LNCaP clone FGC (cell line): ENCODE data around the gene NDUFS3.

Experiments used
- DNase-seq: peaks from one replicate; pipeline ENCODE4 v3.0.0-alpha.2; 2011; ENCODE audit warnings: low read depth
- H3K4me3 ChIP-seq: 2 replicates; pipeline ENCODE4 v1.5.1; 2011; ENCODE audit warnings: mild to moderate bottlenecking, low read depth, low read length, control low read depth
- TF ChIP-seq, protein P1 (sequence below): IDR thresholded peaks from 2 replicates; pipeline ENCODE4 v1.5.1; 2012; ENCODE audit warnings: mild to moderate bottlenecking; ENCODE audit not compliant: control insufficient read depth, insufficient read depth; ENCODE audit errors: extremely low read depth

NDUFS3 gene

DNA sequence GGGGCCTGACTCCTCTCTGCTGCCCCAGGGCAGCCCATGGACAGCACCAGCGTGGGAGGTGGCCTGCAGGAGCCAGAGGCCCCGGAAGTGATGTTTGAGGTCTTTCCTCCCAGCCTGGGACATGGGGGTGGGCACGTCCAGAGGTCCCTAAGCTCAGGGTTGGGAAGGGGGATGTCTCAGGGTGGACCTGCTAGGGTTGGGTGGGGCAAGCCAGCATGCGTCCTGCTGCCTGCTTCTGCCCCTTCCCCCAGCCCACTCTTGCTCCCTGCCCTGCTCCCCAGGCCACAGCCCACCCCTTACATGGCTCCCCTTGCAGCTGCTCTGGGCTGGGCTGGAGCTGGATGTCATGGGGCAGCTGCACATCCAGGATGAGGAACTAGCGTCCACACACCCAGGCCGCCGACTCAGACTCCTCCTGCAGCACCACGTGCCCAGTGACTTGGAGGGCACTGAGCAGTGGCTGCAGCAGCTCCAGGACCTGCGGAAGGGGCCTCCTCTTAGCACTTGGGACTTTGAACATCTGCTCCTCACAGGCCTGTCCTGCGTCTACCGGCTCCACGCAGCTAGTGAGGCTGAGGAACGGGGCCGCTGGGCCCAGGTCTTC lies 9.0 kb downstream of the NDUFS3 start:
- DNase-seq, result no peak
- TF ChIP-seq, protein P1, sequence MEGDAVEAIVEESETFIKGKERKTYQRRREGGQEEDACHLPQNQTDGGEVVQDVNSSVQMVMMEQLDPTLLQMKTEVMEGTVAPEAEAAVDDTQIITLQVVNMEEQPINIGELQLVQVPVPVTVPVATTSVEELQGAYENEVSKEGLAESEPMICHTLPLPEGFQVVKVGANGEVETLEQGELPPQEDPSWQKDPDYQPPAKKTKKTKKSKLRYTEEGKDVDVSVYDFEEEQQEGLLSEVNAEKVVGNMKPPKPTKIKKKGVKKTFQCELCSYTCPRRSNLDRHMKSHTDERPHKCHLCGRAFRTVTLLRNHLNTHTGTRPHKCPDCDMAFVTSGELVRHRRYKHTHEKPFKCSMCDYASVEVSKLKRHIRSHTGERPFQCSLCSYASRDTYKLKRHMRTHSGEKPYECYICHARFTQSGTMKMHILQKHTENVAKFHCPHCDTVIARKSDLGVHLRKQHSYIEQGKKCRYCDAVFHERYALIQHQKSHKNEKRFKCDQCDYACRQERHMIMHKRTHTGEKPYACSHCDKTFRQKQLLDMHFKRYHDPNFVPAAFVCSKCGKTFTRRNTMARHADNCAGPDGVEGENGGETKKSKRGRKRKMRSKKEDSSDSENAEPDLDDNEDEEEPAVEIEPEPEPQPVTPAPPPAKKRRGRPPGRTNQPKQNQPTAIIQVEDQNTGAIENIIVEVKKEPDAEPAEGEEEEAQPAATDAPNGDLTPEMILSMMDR, result no peak
- no peak overlapping the region for H3K4me3 ChIP-seq

- DNase-seq, result no peak
- TF ChIP-seq, protein P1, result no peak
- no peak overlapping the region for H3K4me3 ChIP-seq
These were observed 10.2 kb downstream of the NDUFS3 start for GRCh38 chr11:47589118-47589517.

DNA sequence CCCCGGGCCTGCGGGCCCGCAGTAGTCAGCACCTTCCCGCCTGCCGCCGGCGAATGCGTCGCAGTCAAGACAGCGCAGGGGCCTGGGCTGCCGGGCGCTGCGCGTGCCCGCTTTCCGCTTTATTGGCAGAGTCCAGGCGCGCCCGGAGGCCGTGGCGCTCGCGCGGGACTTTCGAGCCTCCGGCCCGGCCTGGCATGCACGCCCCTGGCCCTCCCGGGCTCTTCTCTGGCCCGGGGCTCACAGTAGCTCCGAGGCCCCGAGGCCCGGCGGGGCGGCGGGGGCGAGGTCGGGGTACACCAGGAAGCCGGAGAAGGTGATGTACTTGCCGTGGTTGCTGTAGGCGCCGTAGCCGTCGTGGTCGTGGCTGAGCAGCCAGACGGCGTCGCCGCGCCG lies 10.7 kb downstream of the NDUFS3 start:
- H3K4me3 ChIP-seq, result no peak overlapping the region
- no peak for DNase-seq
- TF ChIP-seq, protein P1, result no peak

- DNase-seq, result no peak
- no peak overlapping the region for H3K4me3 ChIP-seq
- TF ChIP-seq, protein P1, result no peak
These were observed 11.3 kb downstream of the NDUFS3 start for GRCh38 chr11:47589977-47590861.

DNA sequence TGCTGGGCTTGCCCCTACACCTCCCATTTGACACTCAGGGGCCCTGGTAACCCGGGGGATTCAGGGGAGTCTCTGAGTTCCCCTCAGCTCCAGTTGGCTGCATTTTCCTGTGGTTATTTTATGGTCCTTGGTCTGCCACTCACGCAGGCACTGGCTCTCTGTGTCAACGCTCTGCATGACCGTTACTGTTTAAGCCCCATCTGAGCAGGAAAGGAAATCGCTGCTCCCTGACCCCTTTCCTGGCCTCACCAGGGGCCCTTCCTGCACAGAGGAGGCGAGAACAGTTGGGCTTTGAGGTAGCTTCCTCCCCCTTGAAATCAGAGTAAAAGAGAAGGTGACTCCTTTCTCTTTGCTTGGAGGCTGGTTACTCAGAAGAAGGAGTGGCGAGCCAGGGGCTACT lies 12.9 kb downstream of the NDUFS3 start:
- no peak overlapping the region for H3K4me3 ChIP-seq
- TF ChIP-seq, protein P1, result no peak
- DNase-seq, result no peak

DNA sequence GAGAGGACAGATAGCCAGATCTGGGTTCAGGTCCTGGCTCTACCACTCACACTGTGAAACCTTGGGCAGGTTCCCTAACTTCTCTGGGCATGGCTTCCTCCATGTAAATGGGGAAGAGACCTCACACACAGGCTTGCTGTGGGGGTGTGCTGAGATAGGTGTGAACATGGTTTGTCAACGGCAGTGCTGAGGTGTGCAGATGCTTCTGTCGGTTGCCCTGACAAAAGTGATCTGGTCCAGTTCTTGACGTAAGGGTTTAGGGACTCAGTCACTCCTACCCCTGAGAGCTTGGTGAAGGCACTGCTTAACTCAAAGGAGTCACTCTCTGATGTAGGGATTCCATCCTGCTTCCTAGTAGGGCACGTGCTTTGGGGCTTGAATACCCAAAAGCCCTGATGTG lies 13.4 kb downstream of the NDUFS3 start:
- no peak for DNase-seq
- TF ChIP-seq, protein P1, result no peak

GRCh38 chr11:47592970-47593369 lies 14.1 kb downstream of the NDUFS3 start:
- no peak for DNase-seq
- TF ChIP-seq, protein P1, result no peak
- no peak overlapping the region for H3K4me3 ChIP-seq

More for the DNA sequence above, 13.4 kb downstream of the NDUFS3 start:
- H3K4me3 ChIP-seq, result no peak overlapping the region
